Thyroid gland (tissue), 4 donors: ENCODE measurements around the gene OR8G1. TPM values are rescaled to one million over a fixed set of nuclear protein-coding genes. Genes with fewer than 3 reads are reported as not detected.

ENCODE experiments used
- DNase-seq, 2 donors: peaks; one replicate each; pipeline ENCODE4 v3.0.0-alpha.2; 2019
- H3K27ac ChIP-seq, 3 donors: fragments of 200-600 bp; sonication (generic); 1 replicate in 2 of 3; 2 replicates in 1 of 3; pipeline ENCODE4 v1.5.1; 2016 to 2019; ENCODE audit warnings: mild to moderate bottlenecking in 1 of 3, moderate library complexity in 1 of 3
- H3K27me3 ChIP-seq: fragments of 200-600 bp; sonication (generic); one replicate; pipeline ENCODE4 v1.5.1; 2019
- H3K36me3 ChIP-seq, 2 donors: fragments of 200-600 bp; sonication (generic); one replicate each; pipeline ENCODE4 v1.5.1; 2016 to 2019
- H3K4me1 ChIP-seq, 2 donors: fragments of 200-600 bp; sonication (generic); one replicate each; pipeline ENCODE4 v1.5.1; 2017 to 2019
- H3K4me3 ChIP-seq, 3 donors: fragments of 200-600 bp; sonication (generic); replicated peaks in 1 of 3; 1 replicate in 2 of 3; 2 replicates in 1 of 3; pipeline ENCODE4 v1.5.1; 2016; ENCODE audit warnings: mild to moderate bottlenecking in 1 of 3
- H3K9me3 ChIP-seq: fragments of 200-600 bp; sonication (generic); one replicate; pipeline ENCODE4 v1.5.1; 2017
- CTCF ChIP-seq, 6 experiments: fragments of 200-600 bp in 3 of 6; fragments of 450-650 bp in 3 of 6; sonication (generic) in 3 of 6; IDR thresholded peaks; one replicate each; pipeline ENCODE4 v1.5.1; 2016 to 2019; ENCODE audit warnings: antibody characterized with exemption in 6 of 6, mild to moderate bottlenecking in 2 of 6, inconsistent platforms in 1 of 6, moderate library complexity in 1 of 6
- POLR2A ChIP-seq, 2 donors: fragments of 450-650 bp; IDR thresholded peaks; one replicate each; pipeline ENCODE4 v1.6.1; 2017; ENCODE audit warnings: antibody characterized with exemption in 2 of 2, mild to moderate bottlenecking in 2 of 2, moderate library complexity in 1 of 2
- WGBS, 2 donors: methylation state at CpG; one replicate each; pipeline ENCODE4 v1.1.5; 2017; 5-methylcytosine and 5-hydroxymethylcytosine counted together
- intact Hi-C: fragments of 100-400 bp; cut with DNase I; formaldehyde crosslinking; loops from one replicate; pipeline ENCODE4 v1.15.1; 2023
- total RNA-seq, 4 donors: library from RNA; depleted of rRNA; stranded (reverse); fragments of >200 nt; gene quantifications; one replicate each; pipeline ENCODE4 v1.2.3, GENCODE V29; 2016

The OR8G1 gene
- total RNA-seq: not detected

GRCh38 chr11:124240621-124241397, at the start of gene OR8G1:
TSS of gene OR8G1 (plus strand) at chr11:124241095. CDS start at chr11:124249676, 8,581 bp downstream.
- Histone ChIP-seq H3K27me3 (no peaks in the 10 kb centered on the region), H3K4me3 (no peak within 1 kb of the TSS), H3K9me3 (no peaks in the 10 kb centered on the region), H3K36me3 (no peaks in the 10 kb centered on the region), H3K4me1 (no peaks in the 10 kb centered on the region), H3K27ac (no peak within 1 kb of the TSS)
- intact Hi-C loops: no loop called here
- TF ChIP-seq CTCF (IDR thresholded peaks at IDR 0.05) (no peak), POLR2A (IDR thresholded peaks at IDR 0.05) (no peak)
- DNase-seq: no peak
- 69 to 78% methylated on average over 3 of the region's 3 CpGs for WGBS, 2 donors

GRCh38 chr11:124193221-124194010, 47.5 kb upstream of the OR8G1 start:
- no peaks in the 10 kb centered on the region for H3K4me1 ChIP-seq
- H3K27me3 ChIP-seq: no peaks in the 10 kb centered on the region
- no peak overlapping the region for H3K27ac ChIP-seq
- H3K36me3 ChIP-seq: no peaks in the 10 kb centered on the region
- H3K9me3 ChIP-seq: no peaks in the 10 kb centered on the region
- intact Hi-C loops: no loop called here
- DNase-seq: no peak
- TF ChIP-seq CTCF (IDR thresholded peaks at IDR 0.05) (no peak), POLR2A (IDR thresholded peaks at IDR 0.05) (no peak)
- H3K4me3 ChIP-seq: no peak overlapping the region
- 69 to 73% methylated on average over 6 of the region's 6 CpGs for WGBS, 2 donors

GRCh38 chr11:124194293-124195188, 46.4 kb upstream of the OR8G1 start:
- 67 to 78% methylated on average over 6 of the region's 6 CpGs for WGBS, 2 donors
- TF ChIP-seq CTCF (IDR thresholded peaks at IDR 0.05) (no peak), POLR2A (IDR thresholded peaks at IDR 0.05) (no peak)
- H3K4me1 ChIP-seq: no peaks in the 10 kb centered on the region
- no peak overlapping the region for H3K4me3 ChIP-seq
- H3K36me3 ChIP-seq: no peaks in the 10 kb centered on the region
- no peaks in the 10 kb centered on the region for H3K27me3 ChIP-seq
- intact Hi-C loops: loop anchor here (5.0 kb wide), 1 partner anchor 122 kb away; no protein-coding TSS in a partner anchor
- DNase-seq: no peak
- no peak overlapping the region for H3K27ac ChIP-seq
- H3K9me3 ChIP-seq: no peaks in the 10 kb centered on the region

- no peak for TF ChIP-seq POLR2A (IDR thresholded peaks at IDR 0.05)
- TF ChIP-seq CTCF (IDR thresholded peaks at IDR 0.05): peak; percentile 17 to 64 (median 56)
- peak; percentile 44 to 51 for DNase-seq
- H3K36me3 ChIP-seq: no peaks in the 10 kb centered on the region
- intact Hi-C loops: loop anchor here (5.0 kb wide), 1 partner anchor 123 kb away; no protein-coding TSS in a partner anchor
- no peak overlapping the region for H3K4me3 ChIP-seq
- H3K4me1 ChIP-seq: no peaks in the 10 kb centered on the region
- 27 to 45% methylated on average over 4 of the region's 4 CpGs for WGBS, 2 donors
- no peaks in the 10 kb centered on the region for H3K27me3 ChIP-seq
- H3K27ac ChIP-seq: no peak overlapping the region
- no peaks in the 10 kb centered on the region for H3K9me3 ChIP-seq
Observed at GRCh38 chr11:124195189-124195734, 45.6 kb upstream of the OR8G1 start.
